Dedifferentiated amniotic fluid mesenchymal stem cell (primary cell): ENCODE measurements around the gene FARS2.

Experiments
- DNase-seq: peaks from one replicate; pipeline ENCODE4 v3.0.0-alpha.2; 2016; ENCODE audit errors: extremely low spot score

FARS2 gene

GRCh38 chr6:5287205-5287965 is 26.1 kb downstream of the FARS2 start:
- peak; percentile 67 for DNase-seq

GRCh38 chr6:5287966-5288297 is 26.6 kb downstream of the FARS2 start:
- no peak for DNase-seq

GRCh38 chr6:5290097-5290496 is 28.8 kb downstream of the FARS2 start:
- DNase-seq = no peak

- DNase-seq = no peak
Measured at GRCh38 chr6:5290500-5290899, 29.2 kb downstream of the FARS2 start.

GRCh38 chr6:5292154-5292553 is 30.8 kb downstream of the FARS2 start:
- no peak for DNase-seq

GRCh38 chr6:5293692-5294091 is 32.4 kb downstream of the FARS2 start:
- no peak for DNase-seq

- DNase-seq = no peak
Measured at GRCh38 chr6:5294392-5295211, 33.3 kb downstream of the FARS2 start.

- DNase-seq = no peak
Measured at GRCh38 chr6:5295623-5296022, 34.3 kb downstream of the FARS2 start.

- no peak for DNase-seq
Measured at GRCh38 chr6:5300206-5300764, 39.0 kb downstream of the FARS2 start.

GRCh38 chr6:5302220-5302946 is 41.1 kb downstream of the FARS2 start:
- DNase-seq = no peak

- no peak for DNase-seq
Measured at GRCh38 chr6:5302995-5303622, 41.8 kb downstream of the FARS2 start.

- no peak for DNase-seq
Measured at GRCh38 chr6:5303682-5304081, 42.4 kb downstream of the FARS2 start.

GRCh38 chr6:5305968-5306626 is 44.8 kb downstream of the FARS2 start:
- DNase-seq = no peak

GRCh38 chr6:5307058-5307457 is 45.7 kb downstream of the FARS2 start:
- no peak for DNase-seq

- no peak for DNase-seq
Measured at GRCh38 chr6:5308066-5308465, 46.8 kb downstream of the FARS2 start.

- DNase-seq = no peak
Measured at GRCh38 chr6:5314191-5314865, 53.0 kb downstream of the FARS2 start.

- no peak for DNase-seq
Measured at GRCh38 chr6:5315881-5316280, 54.6 kb downstream of the FARS2 start.

- no peak for DNase-seq
Measured at GRCh38 chr6:5316951-5317350, 55.6 kb downstream of the FARS2 start.

- no peak for DNase-seq
Measured at GRCh38 chr6:5318617-5319272, 57.4 kb downstream of the FARS2 start.

GRCh38 chr6:5323979-5324378 is 62.7 kb downstream of the FARS2 start:
- DNase-seq = no peak
